Measurements from ENCODE around the gene HPRT1.
A peak's percentile ranks its signal among the peaks of the same experiment; 100 is the strongest.
"Not testable (repeated sequence)": the region's sequence is repeated elsewhere in the genome, so short reads cannot be mapped to it uniquely, and the experiment has no call there.

HPRT1 gene

GRCh38 chrX:134460005-134460861 is at the start of gene HPRT1:
Gene HPRT1, plus strand, starts transcription at chrX:134460165. Its CDS starts 147 bp downstream, at chrX:134460312.
- peak; percentile 64 for DNase-seq

- DNase-seq = no peak
Observed at GRCh38 chrX:134416087-134416486, 43.9 kb upstream of the HPRT1 start.

- DNase-seq = no peak
Observed at GRCh38 chrX:134418317-134419113, 41.5 kb upstream of the HPRT1 start.

GRCh38 chrX:134419784-134420183 is 40.2 kb upstream of the HPRT1 start:
- DNase-seq = no peak

GRCh38 chrX:134423606-134424005 is 36.4 kb upstream of the HPRT1 start:
- DNase-seq = no peak

- DNase-seq = no peak
Observed at GRCh38 chrX:134426281-134426680, 33.7 kb upstream of the HPRT1 start.

- no peak for DNase-seq
Observed at GRCh38 chrX:134431894-134432293, 28.1 kb upstream of the HPRT1 start.

GRCh38 chrX:134435894-134436293 is 24.1 kb upstream of the HPRT1 start:
- DNase-seq = no peak

- no peak for DNase-seq
Observed at GRCh38 chrX:134443020-134443419, 16.9 kb upstream of the HPRT1 start.

GRCh38 chrX:134443461-134443860 is 16.5 kb upstream of the HPRT1 start:
- DNase-seq = no peak

- DNase-seq = no peak
Observed at GRCh38 chrX:134444681-134445080, 15.3 kb upstream of the HPRT1 start.

GRCh38 chrX:134452596-134452995 is 7.4 kb upstream of the HPRT1 start:
- DNase-seq = no peak

GRCh38 chrX:134453631-134454030 is 6.3 kb upstream of the HPRT1 start:
- DNase-seq = no peak

- no peak for DNase-seq
Observed at GRCh38 chrX:134454506-134454905, 5.5 kb upstream of the HPRT1 start.

GRCh38 chrX:134457708-134458107 is 2.3 kb upstream of the HPRT1 start:
- DNase-seq = no peak

- DNase-seq = no peak
Observed at GRCh38 chrX:134459683-134460004, 321 bp upstream of the HPRT1 start.

GRCh38 chrX:134460862-134461220 is 876 bp downstream of the HPRT1 start:
- no peak for DNase-seq

GRCh38 chrX:134461437-134461836 is 1.5 kb downstream of the HPRT1 start:
- no peak for DNase-seq

GRCh38 chrX:134462927-134463326 is 3.0 kb downstream of the HPRT1 start:
- no peak for DNase-seq

- DNase-seq = not testable (repeated sequence)
Observed at GRCh38 chrX:134464453-134464852, 4.5 kb downstream of the HPRT1 start.

- no peak for DNase-seq
Observed at GRCh38 chrX:134469486-134469885, 9.5 kb downstream of the HPRT1 start.

GRCh38 chrX:134470013-134470412 is 10.0 kb downstream of the HPRT1 start:
- no peak for DNase-seq

- DNase-seq = no peak
Observed at GRCh38 chrX:134472041-134472440, 12.1 kb downstream of the HPRT1 start.

- DNase-seq = no peak
Observed at GRCh38 chrX:134476284-134476683, 16.3 kb downstream of the HPRT1 start.
